Hematopoietic multipotent progenitor cell treated with erythropoietin and hydrocortisone succinate and interleukin-3 and kit ligand, for 15 days (in vitro differentiated cells): ENCODE data around the gene FXYD3.
A peak's percentile ranks its signal among the peaks of the same experiment; 100 is the strongest.
"Not testable (repeated sequence)": the region's sequence is repeated elsewhere in the genome, so short reads cannot be mapped to it uniquely, and the experiment has no call there.

Experiments
- DNase-seq: peaks from one replicate; pipeline ENCODE4 v3.0.0-alpha.2; 2015; ENCODE audit warnings: low spot score

Gene FXYD3

GRCh38 chr19:35142606-35143230 is 27.1 kb downstream of the FXYD3 start:
- peak; percentile 27 for DNase-seq

- no peak for DNase-seq
Measured at GRCh38 chr19:35143231-35143715, 27.6 kb downstream of the FXYD3 start, which contains the start of gene FXYD7. FXYD7 (plus strand) TSS chr19:35143255; CDS start chr19:35143334, 79 bp downstream.

- no peak for DNase-seq
Measured at GRCh38 chr19:35143818-35144217, 28.2 kb downstream of the FXYD3 start.

- no peak for DNase-seq
Measured at GRCh38 chr19:35144259-35144599, 28.6 kb downstream of the FXYD3 start.

- peak; percentile 46 for DNase-seq
Measured at GRCh38 chr19:35144600-35145436, 29.2 kb downstream of the FXYD3 start.

GRCh38 chr19:35146746-35147459 is 31.3 kb downstream of the FXYD3 start:
- no peak for DNase-seq

- DNase-seq = no peak
Measured at GRCh38 chr19:35149463-35149862, 33.8 kb downstream of the FXYD3 start.

- DNase-seq = no peak
Measured at GRCh38 chr19:35150445-35150844, 34.8 kb downstream of the FXYD3 start.

GRCh38 chr19:35151273-35152065 is 35.8 kb downstream of the FXYD3 start:
- no peak for DNase-seq

GRCh38 chr19:35153129-35153522 is 37.5 kb downstream of the FXYD3 start:
- DNase-seq = not testable (repeated sequence)

GRCh38 chr19:35153701-35154524 is 38.3 kb downstream of the FXYD3 start:
- no peak for DNase-seq

GRCh38 chr19:35154525-35155406 is 39.1 kb downstream of the FXYD3 start, which contains the start of gene FXYD5:
FXYD5 (plus strand) TSS chr19:35154735; CDS start chr19:35155551, 816 bp downstream.
- DNase-seq = no peak

- DNase-seq = no peak
Measured at GRCh38 chr19:35155441-35155840, 39.8 kb downstream of the FXYD3 start.

GRCh38 chr19:35155981-35156672 is 40.5 kb downstream of the FXYD3 start:
- no peak for DNase-seq

GRCh38 chr19:35156673-35157014 is 41.0 kb downstream of the FXYD3 start:
- DNase-seq = no peak

- DNase-seq = no peak
Measured at GRCh38 chr19:35157431-35157830, 41.8 kb downstream of the FXYD3 start.

- DNase-seq = no peak
Measured at GRCh38 chr19:35159606-35160005, 44.0 kb downstream of the FXYD3 start.

- no peak for DNase-seq
Measured at GRCh38 chr19:35160629-35161433, 45.2 kb downstream of the FXYD3 start.

GRCh38 chr19:35161434-35161743 is 45.8 kb downstream of the FXYD3 start:
- DNase-seq = no peak
